B cell (primary cell): ENCODE measurements around the gene HOXA2. TPM values are rescaled to one million over a fixed set of nuclear protein-coding genes. Genes with fewer than 3 reads are reported as not detected.

Experiments used
- ATAC-seq: fragments of 200-7000 bp; cut with Tn5 transposase; one replicate; pipeline ENCODE4 v1.10.0; 2021; ENCODE audit warnings: low read depth, mild to moderate bottlenecking, moderate number of reproducible peaks, moderate library complexity
- CTCF ChIA-PET: fragments of 350-600 bp; sonication (Branson Sonifier 250); formaldehyde crosslinking; loops from one replicate; lab custom pipeline; 2021; ENCODE audit warnings: antibody characterized with exemption, inconsistent platforms; lab: Charles Lee
- POLR2A ChIA-PET: fragments of 350-600 bp; sonication (Branson Sonifier 250); formaldehyde crosslinking; loops from one replicate; lab custom pipeline; 2021; ENCODE audit warnings: antibody characterized with exemption; lab: Charles Lee
- DNase-seq: peaks from one replicate; pipeline ENCODE4 v3.0.0; 2013
- H2AFZ ChIP-seq: 2 replicates; pipeline ENCODE4 v1.6.1; 2012; ENCODE audit warnings: mild to moderate bottlenecking, low read depth, low read length; ENCODE audit not compliant: insufficient read depth, poor library complexity, severe bottlenecking
- H3K27ac ChIP-seq, 2 donors: 1 replicate in 1 of 2; 2 replicates in 1 of 2; pipeline ENCODE4 v1.5.1; 2012 to 2013; ENCODE audit warnings: low read length in 2 of 2, mild to moderate bottlenecking in 2 of 2, moderate library complexity in 1 of 2
- H3K27me3 ChIP-seq, 4 experiments: fragments of 200-600 bp in 1 of 4; sonication (generic) in 1 of 4; replicated peaks in 1 of 4; 1 replicate in 2 of 4; 2 replicates in 2 of 4; pipeline versions ENCODE4 v1.6.1 to v1.7.0; 2013 to 2016; ENCODE audit warnings: low read length in 3 of 4, mild to moderate bottlenecking in 2 of 4, mixed read lengths in 1 of 4, moderate library complexity in 1 of 4; ENCODE audit not compliant: insufficient read depth in 4 of 4, control insufficient read depth in 3 of 4; ENCODE audit errors: control extremely low read depth in 1 of 4
- H3K36me3 ChIP-seq, 2 experiments: replicated peaks in 1 of 2; 1 replicate in 1 of 2; 2 replicates in 1 of 2; pipeline versions ENCODE4 v1.6.1 to v1.7.1; 2013; ENCODE audit warnings: low read length in 1 of 2; ENCODE audit not compliant: insufficient read depth in 2 of 2, control insufficient read depth in 1 of 2; ENCODE audit errors: control extremely low read depth in 1 of 2, extremely low read depth in 1 of 2
- H3K4me1 ChIP-seq, 2 donors: fragments of 200-600 bp in 1 of 2; sonication (generic) in 1 of 2; 1 replicate in 1 of 2; 2 replicates in 1 of 2; pipeline versions ENCODE4 v1.5.1 to v1.6.1; 2013 to 2017; ENCODE audit warnings: low read length in 2 of 2; ENCODE audit not compliant: control insufficient read depth in 2 of 2, insufficient read depth in 2 of 2
- H3K4me2 ChIP-seq: replicated peaks from 2 replicates; pipeline ENCODE3; 2012; ENCODE audit warnings: mild to moderate bottlenecking, low read depth, low read length; ENCODE audit not compliant: poor library complexity, severe bottlenecking
- H3K4me3 ChIP-seq, 5 experiments: fragments of 200-600 bp in 1 of 5; sonication (generic) in 1 of 5; 1 replicate in 3 of 5; 2 replicates in 2 of 5; pipeline versions ENCODE4 v1.5.1 to v1.7.0; 2011 to 2016; ENCODE audit warnings: low read length in 4 of 5, mild to moderate bottlenecking in 4 of 5, low read depth in 2 of 5, control low read depth in 1 of 5, moderate library complexity in 1 of 5; ENCODE audit not compliant: insufficient read depth in 1 of 5; ENCODE audit errors: control extremely low read depth in 1 of 5, extremely low read depth in 1 of 5
- H3K79me2 ChIP-seq: fragments of 200-600 bp; sonication (generic); one replicate; pipeline ENCODE4 v1.6.0; 2016; ENCODE audit warnings: low read length; ENCODE audit not compliant: control insufficient read depth, insufficient read depth
- H3K9ac ChIP-seq: fragments of 200-600 bp; sonication (generic); 2 replicates; pipeline ENCODE4 v1.6.1; 2017; ENCODE audit warnings: mild to moderate bottlenecking, low read length, moderate library complexity
- H3K9me3 ChIP-seq, 3 donors: one replicate each; pipeline versions ENCODE4 v1.6.1 to v1.7.1; 2013; ENCODE audit warnings: low read length in 2 of 3; ENCODE audit not compliant: control insufficient read depth in 2 of 3, insufficient read depth in 1 of 3; ENCODE audit errors: control extremely low read depth in 1 of 3
- H4K20me1 ChIP-seq: 2 replicates; pipeline ENCODE4 v1.6.0; 2012; ENCODE audit warnings: mild to moderate bottlenecking, low read length; ENCODE audit not compliant: insufficient read depth, control insufficient read depth, poor library complexity, severe bottlenecking
- H3K27ac Mint-ChIP-seq: one replicate; pipeline ENCODE4 v1.8.0; 2021; ENCODE audit warnings: mixed read lengths
- H3K27me3 Mint-ChIP-seq: one replicate; pipeline ENCODE4 v1.8.0; 2021; ENCODE audit warnings: mixed read lengths
- H3K4me1 Mint-ChIP-seq: one replicate; pipeline ENCODE4 v1.8.0; 2021; ENCODE audit warnings: mixed read lengths
- H3K4me3 Mint-ChIP-seq: one replicate; pipeline ENCODE4 v1.8.0; 2021; ENCODE audit warnings: mixed read lengths
- H3K9me3 Mint-ChIP-seq: one replicate; pipeline ENCODE4 v1.8.0; 2022; ENCODE audit warnings: mixed read lengths; ENCODE audit not compliant: insufficient read depth
- CTCF ChIP-seq: fragments of 200-600 bp; IDR thresholded peaks from one replicate; pipeline ENCODE4 v1.8.0; 2022; ENCODE audit warnings: antibody characterized with exemption, mild to moderate bottlenecking
- EZH2 ChIP-seq: IDR thresholded peaks from 2 replicates; pipeline ENCODE4 v1.6.1; 2012; ENCODE audit warnings: borderline replicate concordance, low read depth, mild to moderate bottlenecking, moderate library complexity, low read length; ENCODE audit not compliant: insufficient read depth, poor library complexity, severe bottlenecking
- WGBS: methylation state at CpG from one replicate; pipeline ENCODE4 v1.1.5; 2013; ENCODE audit warnings: missing lambda C conversion rate; ENCODE audit not compliant: insufficient coverage; 5-methylcytosine and 5-hydroxymethylcytosine counted together
- intact Hi-C: fragments of 100-400 bp; cut with micrococcal nuclease; formaldehyde crosslinking; loops from one replicate; pipeline ENCODE4 v1.10.0; 2022
- polyA plus RNA-seq: library from polyadenylated mRNA; depleted of rRNA; stranded (reverse); fragments of >200 nt; gene quantifications from 2 replicates; pipeline ENCODE4 v1.2.3, GENCODE V29; 2012
- total RNA-seq, 2 donors: library from RNA; stranded (reverse); fragments of 120-200 nt in 1 of 2; gene quantifications; 1 replicate in 1 of 2; 2 replicates in 1 of 2; pipeline versions ENCODE4 v1.2.3 to v1.2.4, GENCODE V29; 2013 to 2022

Gene HOXA2
- total and polyA plus RNA-seq, 2 donors (not counting 1 experiment from before 2014, with no cell fraction given) = not detected

GRCh38 chr7:27110186-27111031, 7.9 kb upstream of the HOXA2 start:
- ATAC-seq (no peak), DNase-seq (no peak)
- Histone ChIP-seq H3K4me3 (no peak overlapping the region), H3K27me3 (peaks cover 0 to 7% (median 3%) of the 10 kb centered on the region in 4 experiments), H2AFZ (no peak overlapping the region), H3K9me3 (peaks cover 0 to 22% (median 0%) of the 10 kb centered on the region in 3 donors), H3K4me1 (no peaks in the 10 kb centered on the region), H3K36me3 (no peaks in the 10 kb centered on the region), H4K20me1 (no peaks in the 10 kb centered on the region), H3K27ac (no peak overlapping the region), H3K4me2 (no peak overlapping the region), H3K79me2 (no peaks in the 10 kb centered on the region), H3K9ac (no peak overlapping the region)
- no peak overlapping the region for H3K27ac Mint-ChIP-seq
- CTCF ChIA-PET = interaction anchor here (1.0 kb wide), 1 partner anchor 244 kb away, joined by 4 read pairs; no protein-coding TSS in a partner anchor
- POLR2A ChIA-PET = no interaction called here
- no peak for TF ChIP-seq CTCF
- H3K9me3 Mint-ChIP-seq = no peaks in the 10 kb centered on the region
- no peak overlapping the region for H3K4me3 Mint-ChIP-seq
- H3K4me1 Mint-ChIP-seq = no peaks in the 10 kb centered on the region
- 97% methylated on average over 60 of the region's 66 CpGs for WGBS
- H3K27me3 Mint-ChIP-seq = peaks cover 13% of the 10 kb centered on the region
- intact Hi-C loops = no loop called here

- DNase-seq = no peak
- H3K27me3 ChIP-seq = peaks cover 0 to 12% (median 7%) of the 10 kb centered on the region in 4 experiments
- Mint-ChIP-seq H3K9me3 (no peaks in the 10 kb centered on the region), H3K27me3 (peaks cover 18% of the 10 kb centered on the region), H3K4me3 (no peak overlapping the region), H3K27ac (no peak overlapping the region), H3K4me1 (no peaks in the 10 kb centered on the region)
- H3K4me3 ChIP-seq = no peak overlapping the region
- peaks cover 0 to 22% (median 0%) of the 10 kb centered on the region in 3 donors for H3K9me3 ChIP-seq
- H3K79me2 ChIP-seq = no peaks in the 10 kb centered on the region
- WGBS = 83% methylated on average over 3 of the region's 4 CpGs
- H3K9ac ChIP-seq = no peak overlapping the region
- H4K20me1 ChIP-seq = no peaks in the 10 kb centered on the region
- H3K27ac ChIP-seq = no peak overlapping the region
- ChIA-PET CTCF (no interaction called here), POLR2A (interaction anchor here (1.2 kb wide), 1 partner anchor 16 kb away, joined by 3 read pairs; no protein-coding TSS in a partner anchor)
- intact Hi-C loops = no loop called here
- H3K36me3 ChIP-seq = no peaks in the 10 kb centered on the region
- H3K4me1 ChIP-seq = no peaks in the 10 kb centered on the region
- no peak overlapping the region for H3K4me2 ChIP-seq
- no peak for ATAC-seq
- TF ChIP-seq CTCF (no peak), EZH2 (no peak)
- no peak overlapping the region for H2AFZ ChIP-seq
Measured at GRCh38 chr7:27109466-27110185, 7.1 kb upstream of the HOXA2 start.
